GM12878 (cell line): ENCODE data around the gene OSBPL10. TPM values are rescaled to one million over a fixed set of nuclear protein-coding genes. Genes with fewer than 3 reads are reported as not detected.

ENCODE experiments used
- ASH2L ChIP-seq: fragments of 300-600, 200-600 bp; sonication (generic); IDR thresholded peaks from 2 replicates; pipeline ENCODE4 v1.6.1; 2017; ENCODE audit warnings: low read depth, mild to moderate bottlenecking, borderline replicate concordance
- BACH1 ChIP-seq: fragments of 450-650 bp; IDR thresholded peaks from 2 replicates; pipeline ENCODE4 v1.6.1; 2017; ENCODE audit warnings: mild to moderate bottlenecking, borderline replicate concordance
- E2F8 ChIP-seq: fragments of 450-650 bp; IDR thresholded peaks from 2 replicates; pipeline ENCODE4 v1.6.1; 2018; ENCODE audit warnings: mild to moderate bottlenecking, low read depth, moderate library complexity; ENCODE audit not compliant: partially characterized antibody
- ESRRA ChIP-seq: IDR thresholded peaks from 2 replicates; pipeline ENCODE4 v1.6.1; 2012; ENCODE audit warnings: mild to moderate bottlenecking, low read length, improper control_type of control experiment
- IKZF2 ChIP-seq, 2 experiments: fragments of 450-650 bp; IDR thresholded peaks; 2 replicates each; pipeline ENCODE4 v1.6.1; 2017; ENCODE audit warnings: mild to moderate bottlenecking in 2 of 2, moderate library complexity in 2 of 2
- MTA2 ChIP-seq: fragments of 450-650 bp; IDR thresholded peaks from 2 replicates; pipeline ENCODE4 v1.6.1; 2016; ENCODE audit warnings: low read depth, mild to moderate bottlenecking, moderate library complexity
- POLR2AphosphoS2 ChIP-seq: IDR thresholded peaks from 2 replicates; pipeline ENCODE4 v1.6.1; 2011; ENCODE audit warnings: low read depth, mild to moderate bottlenecking, low read length, improper control_type of control experiment, moderate library complexity
- RCOR1 ChIP-seq: conservative IDR thresholded peaks from 2 replicates; pipeline ENCODE4 v1.6.1; 2012; ENCODE audit warnings: low read depth, low read length, improper control_type of control experiment
- SMAD1 ChIP-seq: fragments of 450-650 bp; IDR thresholded peaks from 2 replicates; pipeline ENCODE4 v1.6.1; 2018; ENCODE audit warnings: mild to moderate bottlenecking, low read depth; ENCODE audit not compliant: partially characterized antibody
- WRNIP1 ChIP-seq: IDR thresholded peaks from 2 replicates; pipeline ENCODE4 v1.6.1; 2011; ENCODE audit warnings: low read depth, low read length, improper control_type of control experiment, borderline replicate concordance
- ZNF592 ChIP-seq: fragments of 450-650 bp; IDR thresholded peaks from 2 replicates; pipeline ENCODE4 v1.6.1; 2017; ENCODE audit warnings: mild to moderate bottlenecking, moderate library complexity
- polyA plus RNA-seq, 11 experiments: library from polyadenylated mRNA; depleted of rRNA in 4 of 11; unstranded in 6 of 11; stranded (reverse) in 5 of 11; fragments of >200 nt; fragmentation: Nextera tagmentation in 4 of 11; fragmentation: Illumina TruSeq in 1 of 11; extraction: Ambion mirVana in 4 of 11; extraction: Trizol in 1 of 11; gene quantifications; 1 replicate in 1 of 11; 2 replicates in 10 of 11; pipeline versions ENCODE4 v1.2.1 to v1.2.3, GENCODE V29; 2011 to 2016; ENCODE audit warnings: inconsistent platforms in 2 of 11, missing spikeins in 2 of 11, low read depth in 1 of 11
- total RNA-seq, 4 experiments: library from RNA; depleted of rRNA in 3 of 4; stranded (reverse); fragments of >200 nt in 3 of 4; fragmentation: Illumina TruSeq in 1 of 4; extraction: Trizol in 1 of 4; gene quantifications; 2 replicates each; pipeline versions ENCODE4 v1.2.1 to v1.2.3, GENCODE V29; 2013 to 2021
- TF ChIP-seq, protein P1 (sequence below): fragments of 450-650 bp; IDR thresholded peaks from 2 replicates; pipeline ENCODE4 v1.6.1; 2018; ENCODE audit warnings: borderline replicate concordance, mild to moderate bottlenecking; ENCODE audit not compliant: partially characterized antibody
- TF ChIP-seq, protein P2 (sequence below): fragments of 450-650 bp; formaldehyde crosslinking; IDR thresholded peaks from 2 replicates; pipeline ENCODE4 v1.4.0; 2022; ENCODE audit warnings: mild to moderate bottlenecking, moderate library complexity
- TF ChIP-seq, protein P3 (sequence below): IDR thresholded peaks from 2 replicates; pipeline ENCODE4 v1.6.1; 2011; ENCODE audit warnings: low read depth, low read length, improper control_type of control experiment, borderline replicate concordance

OSBPL10 gene
- total and polyA plus RNA-seq, 10 of the 15 experiments (the other 5 are each of a cell fraction or from before 2014, with no cell fraction given), result 0.03 to 0.25 (median 0.09) TPM; not detected in 5

DNA sequence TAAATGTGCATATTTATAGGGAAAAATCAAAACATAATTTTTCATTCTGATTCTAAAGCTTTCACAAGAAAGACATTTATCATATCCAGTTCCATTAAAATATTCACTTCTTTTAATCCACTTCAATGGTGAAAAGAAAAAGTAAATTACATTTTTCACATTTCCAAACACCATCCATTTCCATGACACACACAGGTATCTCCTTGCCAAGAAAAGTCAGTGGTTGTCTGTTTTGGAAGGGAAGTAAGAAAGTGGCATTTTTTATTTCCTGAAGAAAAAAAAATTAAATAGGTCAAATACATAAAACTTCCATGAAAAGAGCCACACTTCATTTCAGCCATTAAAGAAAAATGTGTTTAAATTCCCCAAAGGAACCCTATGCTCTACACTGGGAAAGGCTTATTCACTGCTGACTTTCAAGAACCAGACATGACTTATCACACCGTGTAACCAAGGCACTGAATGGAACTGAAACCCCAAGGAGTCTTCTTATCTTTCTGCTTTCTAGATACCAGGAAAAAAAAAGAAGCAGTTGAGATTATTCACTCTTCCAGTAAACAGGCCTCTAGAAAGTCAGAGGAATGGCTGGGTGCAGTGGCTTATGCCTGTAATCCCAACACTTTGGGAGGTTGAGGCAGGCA is 44.5 kb downstream of the OSBPL10 start (continued):
- TF ChIP-seq, protein P1, sequence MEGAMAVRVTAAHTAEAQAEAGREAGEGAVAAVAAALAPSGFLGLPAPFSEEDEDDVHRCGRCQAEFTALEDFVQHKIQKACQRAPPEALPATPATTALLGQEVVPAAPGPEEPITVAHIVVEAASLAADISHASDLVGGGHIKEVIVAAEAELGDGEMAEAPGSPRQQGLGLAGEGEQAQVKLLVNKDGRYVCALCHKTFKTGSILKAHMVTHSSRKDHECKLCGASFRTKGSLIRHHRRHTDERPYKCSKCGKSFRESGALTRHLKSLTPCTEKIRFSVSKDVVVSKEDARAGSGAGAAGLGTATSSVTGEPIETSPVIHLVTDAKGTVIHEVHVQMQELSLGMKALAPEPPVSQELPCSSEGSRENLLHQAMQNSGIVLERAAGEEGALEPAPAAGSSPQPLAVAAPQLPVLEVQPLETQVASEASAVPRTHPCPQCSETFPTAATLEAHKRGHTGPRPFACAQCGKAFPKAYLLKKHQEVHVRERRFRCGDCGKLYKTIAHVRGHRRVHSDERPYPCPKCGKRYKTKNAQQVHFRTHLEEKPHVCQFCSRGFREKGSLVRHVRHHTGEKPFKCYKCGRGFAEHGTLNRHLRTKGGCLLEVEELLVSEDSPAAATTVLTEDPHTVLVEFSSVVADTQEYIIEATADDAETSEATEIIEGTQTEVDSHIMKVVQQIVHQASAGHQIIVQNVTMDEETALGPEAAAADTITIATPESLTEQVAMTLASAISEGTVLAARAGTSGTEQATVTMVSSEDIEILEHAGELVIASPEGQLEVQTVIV, result no peak
- TF ChIP-seq ESRRA, result no peak
- TF ChIP-seq, protein P2, sequence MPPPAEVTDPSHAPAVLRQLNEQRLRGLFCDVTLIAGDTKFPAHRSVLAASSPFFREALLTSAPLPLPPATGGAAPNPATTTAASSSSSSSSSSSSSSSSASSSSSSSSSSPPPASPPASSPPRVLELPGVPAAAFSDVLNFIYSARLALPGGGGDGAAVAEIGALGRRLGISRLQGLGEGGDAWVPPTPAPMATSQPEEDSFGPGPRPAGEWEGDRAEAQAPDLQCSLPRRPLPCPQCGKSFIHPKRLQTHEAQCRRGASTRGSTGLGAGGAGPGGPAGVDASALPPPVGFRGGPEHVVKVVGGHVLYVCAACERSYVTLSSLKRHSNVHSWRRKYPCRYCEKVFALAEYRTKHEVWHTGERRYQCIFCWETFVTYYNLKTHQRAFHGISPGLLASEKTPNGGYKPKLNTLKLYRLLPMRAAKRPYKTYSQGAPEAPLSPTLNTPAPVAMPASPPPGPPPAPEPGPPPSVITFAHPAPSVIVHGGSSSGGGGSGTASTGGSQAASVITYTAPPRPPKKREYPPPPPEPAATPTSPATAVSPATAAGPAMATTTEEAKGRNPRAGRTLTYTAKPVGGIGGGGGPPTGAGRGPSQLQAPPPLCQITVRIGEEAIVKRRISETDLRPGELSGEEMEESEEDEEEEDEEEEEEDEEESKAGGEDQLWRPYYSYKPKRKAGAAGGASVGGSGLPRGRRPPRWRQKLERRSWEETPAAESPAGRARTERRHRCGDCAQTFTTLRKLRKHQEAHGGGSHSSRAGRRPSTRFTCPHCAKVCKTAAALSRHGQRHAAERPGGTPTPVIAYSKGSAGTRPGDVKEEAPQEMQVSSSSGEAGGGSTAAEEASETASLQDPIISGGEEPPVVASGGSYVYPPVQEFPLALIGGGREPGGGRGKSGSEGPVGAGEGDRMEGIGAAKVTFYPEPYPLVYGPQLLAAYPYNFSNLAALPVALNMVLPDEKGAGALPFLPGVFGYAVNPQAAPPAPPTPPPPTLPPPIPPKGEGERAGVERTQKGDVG (CRISPR knock-in tag), result no peak
- TF ChIP-seq BACH1, result no peak
- TF ChIP-seq WRNIP1, result no peak
- no peak for TF ChIP-seq IKZF2 (IDR thresholded peaks at IDR 0.05)
- TF ChIP-seq RCOR1, result no peak
- TF ChIP-seq, protein P3, sequence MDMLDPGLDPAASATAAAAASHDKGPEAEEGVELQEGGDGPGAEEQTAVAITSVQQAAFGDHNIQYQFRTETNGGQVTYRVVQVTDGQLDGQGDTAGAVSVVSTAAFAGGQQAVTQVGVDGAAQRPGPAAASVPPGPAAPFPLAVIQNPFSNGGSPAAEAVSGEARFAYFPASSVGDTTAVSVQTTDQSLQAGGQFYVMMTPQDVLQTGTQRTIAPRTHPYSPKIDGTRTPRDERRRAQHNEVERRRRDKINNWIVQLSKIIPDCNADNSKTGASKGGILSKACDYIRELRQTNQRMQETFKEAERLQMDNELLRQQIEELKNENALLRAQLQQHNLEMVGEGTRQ, result no peak
- TF ChIP-seq MTA2, result no peak
- TF ChIP-seq E2F8, result no peak
- TF ChIP-seq POLR2AphosphoS2, result no peak
- TF ChIP-seq SMAD1, result no peak
- TF ChIP-seq ASH2L, result no peak
- no peak for TF ChIP-seq ZNF592
